Neural cell (in vitro differentiated cells): ENCODE data around the gene CD83.

Experiments used
- CTCF ChIP-seq: fragments of 450-650 bp; IDR thresholded peaks from 2 replicates; pipeline ENCODE4 v1.5.1; 2014; ENCODE audit warnings: antibody characterized with exemption, mild to moderate bottlenecking, moderate library complexity; ENCODE audit not compliant: poor library complexity, severe bottlenecking
- EP300 ChIP-seq: fragments of 450-650 bp; conservative IDR thresholded peaks from 2 replicates; pipeline ENCODE4 v1.6.1; 2014; ENCODE audit warnings: antibody characterized with exemption, mild to moderate bottlenecking, moderate library complexity; ENCODE audit not compliant: poor library complexity, severe bottlenecking
- EZH2 ChIP-seq: fragments of 200-600, 300-800 bp; shearing (Covaris generic), sonication (generic); IDR thresholded peaks from 2 replicates; pipeline ENCODE4 v1.6.1; 2014; ENCODE audit warnings: antibody characterized with exemption, low read length, borderline replicate concordance, mild to moderate bottlenecking; ENCODE audit not compliant: insufficient read depth, poor library complexity, severe bottlenecking
- MXI1 ChIP-seq: fragments of 450-650 bp; conservative IDR thresholded peaks from 2 replicates; pipeline ENCODE4 v1.6.1; 2014; ENCODE audit warnings: antibody characterized with exemption, mild to moderate bottlenecking; ENCODE audit not compliant: poor library complexity, severe bottlenecking
- POLR2AphosphoS5 ChIP-seq: IDR thresholded peaks from 2 replicates; pipeline ENCODE4 v1.6.1; 2012
- RAD21 ChIP-seq: fragments of 450-650 bp; conservative IDR thresholded peaks from 2 replicates; pipeline ENCODE4 v1.6.1; 2014; ENCODE audit warnings: antibody characterized with exemption, mild to moderate bottlenecking, moderate library complexity
- REST ChIP-seq: IDR thresholded peaks from 2 replicates; pipeline ENCODE4 v1.6.1; 2012; ENCODE audit warnings: borderline replicate concordance

GRCh38 chr6:14083751-14084150 lies 33.8 kb upstream of the CD83 start:
- no peak for TF ChIP-seq EZH2
- no peak for TF ChIP-seq POLR2AphosphoS5
- TF ChIP-seq CTCF = no peak
- TF ChIP-seq RAD21 = no peak
- TF ChIP-seq EP300 = no peak
- no peak for TF ChIP-seq REST
- TF ChIP-seq MXI1 = no peak
